GM21528 (cell line): ENCODE measurements around the gene IQGAP1.

Experiments
- ATAC-seq: cut with Tn5 transposase; IDR thresholded peaks from one replicate; pipeline ENCODE4 v1.9.1; 2021; ENCODE audit warnings: mild to moderate bottlenecking, moderate library complexity; ENCODE audit not compliant: unreplicated experiment, low FRiP score

The IQGAP1 gene

GRCh38 chr15:90432253-90432652 is 44.2 kb downstream of the IQGAP1 start:
- ATAC-seq, result no peak

GRCh38 chr15:90435652-90436337 is 47.8 kb downstream of the IQGAP1 start:
- no peak for ATAC-seq

- no peak for ATAC-seq
Observed at GRCh38 chr15:90436952-90437351, 48.9 kb downstream of the IQGAP1 start.

- ATAC-seq, result no peak
Observed at GRCh38 chr15:90437516-90437915, 49.5 kb downstream of the IQGAP1 start.

- ATAC-seq, result no peak
Observed at GRCh38 chr15:90439946-90440345, 51.9 kb downstream of the IQGAP1 start.

GRCh38 chr15:90441027-90441426 is 53.0 kb downstream of the IQGAP1 start:
- ATAC-seq, result no peak

GRCh38 chr15:90442423-90442822 is 54.4 kb downstream of the IQGAP1 start:
- ATAC-seq, result no peak

- ATAC-seq, result no peak
Observed at GRCh38 chr15:90449206-90449735, 61.2 kb downstream of the IQGAP1 start.

- ATAC-seq, result no peak
Observed at GRCh38 chr15:90451053-90451850, 63.2 kb downstream of the IQGAP1 start.

GRCh38 chr15:90456236-90456635 is 68.2 kb downstream of the IQGAP1 start:
- no peak for ATAC-seq

GRCh38 chr15:90458061-90458460 is 70.0 kb downstream of the IQGAP1 start:
- ATAC-seq, result no peak

- no peak for ATAC-seq
Observed at GRCh38 chr15:90459368-90459767, 71.3 kb downstream of the IQGAP1 start.

GRCh38 chr15:90460142-90460824 is 72.2 kb downstream of the IQGAP1 start:
- ATAC-seq, result no peak

- no peak for ATAC-seq
Observed at GRCh38 chr15:90463381-90463780, 75.3 kb downstream of the IQGAP1 start.

- ATAC-seq, result no peak
Observed at GRCh38 chr15:90465140-90465929, 77.3 kb downstream of the IQGAP1 start.

- ATAC-seq, result no peak
Observed at GRCh38 chr15:90465930-90466567, 78.0 kb downstream of the IQGAP1 start.

GRCh38 chr15:90469723-90470122 is 81.7 kb downstream of the IQGAP1 start:
- ATAC-seq, result no peak

GRCh38 chr15:90470453-90470852 is 82.4 kb downstream of the IQGAP1 start:
- ATAC-seq, result no peak

GRCh38 chr15:90471126-90471525 is 83.1 kb downstream of the IQGAP1 start:
- no peak for ATAC-seq

- ATAC-seq, result no peak
Observed at GRCh38 chr15:90471769-90472168, 83.7 kb downstream of the IQGAP1 start.
